Duodenal mucosa (tissue), 2 donors: Measurements from ENCODE around the gene ARID5B.
A peak's percentile ranks its signal among the peaks of the same experiment; 100 is the strongest.

Experiments used
- H3K27ac ChIP-seq: one replicate; pipeline ENCODE4 v1.7.0; 2013; ENCODE audit warnings: low read depth, low read length
- H3K27me3 ChIP-seq, 2 donors: one replicate each; pipeline ENCODE4 v1.7.0; 2013; ENCODE audit warnings: low read length in 2 of 2, control low read depth in 1 of 2; ENCODE audit not compliant: insufficient read depth in 2 of 2, control insufficient read depth in 1 of 2
- H3K36me3 ChIP-seq, 2 donors: one replicate each; pipeline ENCODE4 v1.7.0; 2013; ENCODE audit warnings: low read length in 2 of 2, control low read depth in 1 of 2; ENCODE audit not compliant: insufficient read depth in 2 of 2, control insufficient read depth in 1 of 2
- H3K4me1 ChIP-seq, 2 donors: one replicate each; pipeline ENCODE4 v1.7.0; 2013; ENCODE audit warnings: low read length in 2 of 2, control low read depth in 1 of 2; ENCODE audit not compliant: insufficient read depth in 2 of 2, control insufficient read depth in 1 of 2
- H3K4me3 ChIP-seq, 2 donors: one replicate each; pipeline ENCODE4 v1.7.0; 2013; ENCODE audit warnings: low read length in 2 of 2, low read depth in 1 of 2
- H3K9ac ChIP-seq, 2 donors: one replicate each; pipeline ENCODE4 v1.7.0; 2013; ENCODE audit warnings: low read length in 2 of 2, low read depth in 1 of 2
- H3K9me3 ChIP-seq, 2 donors: one replicate each; pipeline ENCODE4 v1.7.0; 2013; ENCODE audit warnings: low read length in 2 of 2, control low read depth in 1 of 2; ENCODE audit not compliant: control insufficient read depth in 1 of 2

The ARID5B gene

DNA sequence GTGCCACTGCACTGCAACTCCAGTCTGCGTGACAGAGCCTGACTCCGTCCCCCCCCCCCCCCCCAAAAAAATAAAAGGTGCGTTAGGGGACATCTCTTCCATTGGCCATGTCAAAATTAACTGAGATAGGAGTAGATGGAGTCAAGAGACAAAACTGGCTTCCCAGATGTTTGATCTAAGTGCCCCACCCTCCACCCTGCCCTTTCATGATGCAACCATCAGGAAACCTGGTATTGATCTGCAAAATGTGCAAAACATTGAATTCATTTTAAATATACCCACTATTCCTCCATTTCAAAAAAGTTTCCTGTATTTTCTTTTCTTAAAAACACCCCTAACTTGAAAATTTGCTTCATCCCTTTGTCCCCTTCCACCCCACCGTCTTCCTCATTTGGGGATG, 17.5 kb downstream of the ARID5B start:
- no peak overlapping the region for H3K27ac ChIP-seq

DNA sequence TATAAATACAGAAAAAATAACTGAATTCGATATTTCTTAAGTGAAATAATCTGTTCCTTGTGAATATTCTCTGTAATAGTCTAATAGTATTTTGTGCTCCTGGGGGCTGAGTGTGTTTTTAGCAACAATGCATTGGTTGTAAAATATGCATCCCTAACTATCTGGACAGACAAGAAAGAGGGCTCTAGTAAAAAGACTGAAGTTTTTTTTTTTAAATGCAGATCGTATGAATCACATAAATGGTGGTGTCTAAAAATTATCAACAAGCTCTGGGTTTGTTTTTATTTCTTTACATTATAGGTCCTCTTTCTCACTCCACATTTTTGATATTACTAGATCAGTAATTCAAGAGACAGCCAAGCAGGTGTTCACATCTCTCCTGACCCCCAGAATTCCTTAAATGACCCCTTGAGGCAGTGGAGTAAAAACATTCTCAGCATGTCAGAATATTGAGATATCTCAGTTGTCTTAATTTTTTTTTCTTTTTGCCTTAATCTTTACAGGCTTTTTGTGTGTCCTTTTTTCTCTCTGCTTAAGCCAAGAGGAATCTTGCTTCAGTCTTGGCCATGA, 18.2 kb downstream of the ARID5B start:
- Histone ChIP-seq H3K27ac (no peak overlapping the region), H3K4me1 (peaks cover 12 to 15% of the 10 kb centered on the region in 2 donors), H3K27me3 (no peaks in the 10 kb centered on the region), H3K4me3 (no peak overlapping the region), H3K9me3 (no peaks in the 10 kb centered on the region), H3K36me3 (peaks cover 0 to 5% of the 10 kb centered on the region in 2 donors), H3K9ac (no peak overlapping the region)

More for the DNA sequence above, 17.5 kb downstream of the ARID5B start:
- H3K36me3 ChIP-seq: peaks cover 0 to 6% of the 10 kb centered on the region in 2 donors
- no peak overlapping the region for H3K9ac ChIP-seq
- no peaks in the 10 kb centered on the region for H3K27me3 ChIP-seq
- peaks cover 8 to 10% of the 10 kb centered on the region in 2 donors for H3K4me1 ChIP-seq
- no peaks in the 10 kb centered on the region for H3K9me3 ChIP-seq
- no peak overlapping the region for H3K4me3 ChIP-seq

DNA sequence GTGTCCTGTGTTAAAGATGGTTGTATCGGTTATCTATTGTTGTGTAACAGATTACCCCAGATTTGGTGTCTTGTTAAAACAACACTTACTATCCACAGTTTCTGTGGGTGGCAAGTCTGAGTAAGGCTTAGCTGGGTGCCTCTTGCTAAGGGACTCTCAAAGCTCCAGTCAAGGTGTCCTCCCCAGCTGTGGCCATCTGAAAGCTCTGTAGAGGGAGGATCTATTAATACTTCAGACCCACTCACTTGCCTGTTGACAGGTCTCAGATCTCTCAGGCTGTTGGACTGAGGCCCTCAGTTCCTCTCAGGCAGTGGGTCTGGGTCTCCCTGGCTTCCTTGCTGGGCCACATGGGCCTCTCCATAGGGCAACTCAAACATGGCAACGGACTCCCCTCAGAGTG, 19.6 kb downstream of the ARID5B start:
- H3K27ac ChIP-seq: no peak overlapping the region
- H3K9ac ChIP-seq: no peak overlapping the region
- H3K4me1 ChIP-seq: peaks cover 12 to 17% of the 10 kb centered on the region in 2 donors
- no peaks in the 10 kb centered on the region for H3K36me3 ChIP-seq
- H3K27me3 ChIP-seq: no peaks in the 10 kb centered on the region
- no peaks in the 10 kb centered on the region for H3K9me3 ChIP-seq
- H3K4me3 ChIP-seq: no peak overlapping the region

DNA sequence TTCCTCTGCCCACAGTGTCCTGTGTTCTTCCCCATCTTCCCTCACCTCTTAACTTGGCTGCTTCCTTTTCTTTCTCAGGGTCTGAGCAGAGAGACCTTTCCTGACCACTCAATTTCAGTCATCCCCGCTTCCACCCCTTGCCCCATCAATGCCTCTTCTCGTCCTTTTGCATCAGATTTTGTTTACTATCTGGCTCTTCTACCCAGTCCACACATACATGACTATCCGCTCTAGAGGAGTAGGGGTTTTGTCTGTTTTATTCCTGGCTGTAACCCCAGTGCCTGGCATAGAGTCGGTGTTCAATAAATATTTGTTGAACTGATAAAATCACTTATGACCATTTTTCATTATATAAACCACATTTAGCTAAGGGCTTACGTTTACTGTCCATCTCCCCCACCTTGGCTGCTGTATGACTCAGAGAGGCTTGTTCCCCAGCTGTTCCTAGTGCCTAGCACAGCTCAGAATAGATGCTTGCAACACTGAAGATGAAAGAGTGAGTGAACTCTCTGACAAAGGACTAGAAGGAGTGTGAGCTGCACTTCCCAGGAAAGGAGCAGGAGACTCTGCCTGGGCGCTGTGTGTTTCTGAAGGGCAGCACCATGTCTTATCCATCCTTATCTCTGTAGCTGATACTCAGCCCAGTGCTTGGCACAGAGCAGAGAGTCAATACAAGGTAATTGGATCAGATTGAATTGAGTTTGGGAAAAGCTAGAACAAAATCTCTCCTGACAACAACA, 21.9 kb downstream of the ARID5B start:
- no peaks in the 10 kb centered on the region for H3K9me3 ChIP-seq
- H3K9ac ChIP-seq: no peak overlapping the region
- H3K27me3 ChIP-seq: no peaks in the 10 kb centered on the region
- no peaks in the 10 kb centered on the region for H3K36me3 ChIP-seq
- H3K27ac ChIP-seq: no peak overlapping the region
- peaks cover 12 to 17% of the 10 kb centered on the region in 2 donors for H3K4me1 ChIP-seq
- H3K4me3 ChIP-seq: no peak overlapping the region

DNA sequence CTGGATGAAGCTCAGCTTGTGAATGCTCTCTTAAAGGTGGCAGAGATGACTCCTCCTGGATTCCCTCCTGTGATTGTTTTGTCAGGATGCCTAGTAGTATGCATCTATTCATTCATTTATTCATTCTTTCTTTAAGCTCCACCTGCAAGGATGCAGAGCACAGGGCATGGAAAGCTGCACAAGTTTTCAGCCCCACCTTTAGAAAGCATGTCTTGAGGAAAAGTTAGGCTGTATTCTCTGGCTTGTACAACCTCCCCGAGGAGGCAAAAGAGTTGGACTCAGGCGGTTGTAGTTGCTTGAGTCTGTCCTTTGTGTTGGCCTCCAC, 22.4 kb downstream of the ARID5B start:
- Histone ChIP-seq H3K36me3 (no peaks in the 10 kb centered on the region), H3K9ac (no peak overlapping the region), H3K4me1 (peaks cover 12 to 17% of the 10 kb centered on the region in 2 donors), H3K27ac (no peak overlapping the region), H3K4me3 (no peak overlapping the region), H3K9me3 (no peaks in the 10 kb centered on the region), H3K27me3 (no peaks in the 10 kb centered on the region)

DNA sequence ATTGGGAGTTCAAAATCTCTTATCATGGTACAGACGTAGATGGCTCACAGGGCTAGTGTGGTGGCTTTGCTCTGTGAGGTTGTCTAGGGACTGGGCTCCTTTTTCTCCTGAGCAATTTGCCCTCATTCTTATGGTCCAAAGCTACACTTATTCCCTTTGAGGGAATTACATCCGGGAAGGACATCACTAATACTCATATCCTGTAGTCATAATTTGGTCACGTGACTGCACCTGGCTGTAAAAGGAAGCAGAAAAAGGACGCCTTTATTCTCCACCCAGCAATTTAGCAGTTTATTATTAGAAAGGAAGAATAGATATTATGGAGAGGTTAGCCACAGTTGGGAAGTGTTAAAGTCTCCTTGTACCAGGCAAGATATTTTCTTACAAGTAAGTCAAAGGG, 28.1 kb downstream of the ARID5B start:
- H3K36me3 ChIP-seq: no peaks in the 10 kb centered on the region
- no peak overlapping the region for H3K4me3 ChIP-seq
- no peaks in the 10 kb centered on the region for H3K27me3 ChIP-seq
- peaks cover 7 to 14% of the 10 kb centered on the region in 2 donors for H3K4me1 ChIP-seq
- no peak overlapping the region for H3K9ac ChIP-seq
- no peaks in the 10 kb centered on the region for H3K9me3 ChIP-seq
- H3K27ac ChIP-seq: no peak overlapping the region

DNA sequence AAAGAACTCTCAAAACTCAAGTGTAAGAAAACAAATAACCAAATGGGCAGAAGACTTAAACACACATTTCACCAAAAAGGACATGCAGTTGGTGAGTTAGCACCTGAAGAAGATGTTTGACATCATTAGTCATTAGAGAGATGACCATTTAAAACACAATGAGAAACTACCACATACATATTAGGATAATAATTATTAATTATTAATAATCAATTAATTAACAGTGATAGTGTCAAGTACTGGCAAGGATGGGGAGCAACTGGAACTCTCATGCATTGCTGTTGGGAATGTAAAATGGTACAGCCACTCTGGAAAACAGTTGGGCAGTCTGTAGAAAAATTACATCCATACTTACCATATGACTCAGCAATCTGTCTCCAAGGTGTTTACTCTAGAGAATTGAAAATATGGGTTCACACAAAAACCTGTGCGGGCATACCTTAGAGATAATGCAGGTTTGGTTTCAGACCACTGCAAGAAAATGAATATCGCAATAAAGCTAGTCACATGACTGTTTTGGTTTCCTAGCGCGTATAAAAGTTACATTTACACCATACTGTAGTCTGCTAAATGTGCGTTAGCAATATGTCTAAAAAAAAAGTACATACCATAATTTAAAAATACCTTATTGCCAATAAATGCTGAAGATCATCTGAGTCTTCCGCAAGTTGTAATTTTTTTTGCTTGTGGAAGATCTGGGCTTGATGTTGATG, 30.3 kb downstream of the ARID5B start:
- no peak overlapping the region for H3K4me3 ChIP-seq
- no peak overlapping the region for H3K27ac ChIP-seq
- no peaks in the 10 kb centered on the region for H3K36me3 ChIP-seq
- H3K9me3 ChIP-seq: no peaks in the 10 kb centered on the region
- no peak overlapping the region for H3K9ac ChIP-seq
- H3K4me1 ChIP-seq: peaks cover 3 to 14% of the 10 kb centered on the region in 2 donors
- no peaks in the 10 kb centered on the region for H3K27me3 ChIP-seq

DNA sequence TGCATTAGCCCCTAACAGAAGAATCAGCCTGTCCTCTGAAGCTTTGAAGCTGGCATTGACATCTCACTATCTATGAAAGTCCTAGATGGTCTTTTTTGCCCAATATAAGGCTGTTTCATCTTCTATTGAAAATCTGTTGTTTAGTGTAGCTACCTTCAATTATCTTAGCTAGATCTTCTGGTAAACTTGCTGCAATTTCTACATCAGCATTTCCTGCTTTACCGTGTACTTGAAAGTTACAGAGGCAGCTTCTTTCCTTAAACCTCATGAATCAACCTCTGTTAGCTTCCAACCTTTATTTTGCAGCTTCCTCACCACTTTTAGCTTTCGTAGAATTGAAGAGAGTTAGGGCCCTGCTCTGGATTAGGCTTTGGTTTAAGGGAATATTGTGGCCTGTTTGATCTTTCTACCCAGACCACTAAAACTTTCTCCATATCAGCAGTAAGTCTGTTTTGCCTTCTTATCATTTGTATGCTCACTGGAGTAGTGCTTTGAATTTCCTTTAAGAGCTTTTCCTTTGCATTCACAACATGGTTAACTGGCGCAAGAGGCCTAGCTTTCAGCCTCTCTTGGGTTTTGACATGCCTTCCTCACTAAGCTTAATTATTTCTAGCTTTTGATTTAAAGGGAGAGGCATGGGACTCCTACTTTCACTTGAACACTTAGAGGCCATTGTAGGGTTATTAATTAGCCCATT, 32.5 kb downstream of the ARID5B start:
- Histone ChIP-seq H3K27me3 (no peaks in the 10 kb centered on the region), H3K9me3 (no peaks in the 10 kb centered on the region), H3K4me1 (peaks cover 10 to 35% of the 10 kb centered on the region in 2 donors), H3K27ac (no peak overlapping the region), H3K4me3 (no peak overlapping the region), H3K36me3 (no peaks in the 10 kb centered on the region), H3K9ac (no peak overlapping the region)

DNA sequence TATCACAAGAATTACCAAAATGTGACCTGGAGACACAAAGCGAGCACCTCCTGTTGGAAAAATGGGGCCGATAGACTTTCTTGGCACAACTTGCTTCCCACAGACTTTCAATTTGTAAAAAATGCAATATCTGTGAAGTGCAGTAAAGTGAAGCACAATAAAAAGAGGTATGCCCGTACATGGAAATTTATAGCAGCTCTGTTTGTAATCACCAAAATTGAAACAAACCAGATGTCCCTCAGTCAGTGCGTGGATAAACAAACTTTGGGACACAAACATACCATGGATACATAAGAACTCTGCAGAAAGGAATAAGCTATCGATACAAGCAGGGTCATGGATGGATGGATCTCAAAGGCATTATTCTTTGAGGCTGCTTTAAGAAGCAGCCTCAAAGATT, 33.6 kb downstream of the ARID5B start:
- Histone ChIP-seq H3K9ac (no peak overlapping the region), H3K36me3 (peaks cover 0 to 4% of the 10 kb centered on the region in 2 donors), H3K4me1 (peaks cover 7 to 27% of the 10 kb centered on the region in 2 donors), H3K27ac (no peak overlapping the region), H3K27me3 (no peaks in the 10 kb centered on the region), H3K9me3 (no peaks in the 10 kb centered on the region), H3K4me3 (no peak overlapping the region)

DNA sequence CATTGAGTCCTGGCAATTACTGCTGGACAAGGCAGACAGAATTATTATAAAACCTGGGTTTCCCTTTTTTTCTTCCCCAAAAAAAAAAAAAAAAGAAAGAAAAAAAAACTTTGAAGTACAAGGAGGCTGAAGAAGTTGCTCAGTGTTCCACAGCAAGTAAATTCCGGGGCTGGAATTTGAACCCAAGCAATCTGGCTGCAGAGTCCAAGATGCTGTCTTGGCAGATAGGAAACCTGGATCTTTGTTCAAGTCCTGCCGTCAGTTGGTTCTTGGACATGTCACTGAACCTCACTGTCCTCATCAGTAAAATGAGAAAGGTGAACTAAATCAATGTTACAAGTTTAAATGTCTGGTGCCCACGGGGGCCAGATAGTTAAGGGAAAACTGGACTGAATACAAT, 35.3 kb downstream of the ARID5B start:
- Histone ChIP-seq H3K27me3 (no peaks in the 10 kb centered on the region), H3K36me3 (peaks cover 0 to 4% of the 10 kb centered on the region in 2 donors), H3K9ac (no peak overlapping the region), H3K4me3 (no peak overlapping the region), H3K9me3 (no peaks in the 10 kb centered on the region), H3K27ac (peak overlapping the region; percentile 20), H3K4me1 (peaks cover 7 to 34% of the 10 kb centered on the region in 2 donors)
